HG02588 (cell line): ENCODE results near the gene SLAMF6.
"Not testable (repeated sequence)": the region's sequence is repeated elsewhere in the genome, so short reads cannot be mapped to it uniquely, and the experiment has no call there.

Experiments used
- ATAC-seq: cut with Tn5 transposase; IDR thresholded peaks from one replicate; pipeline ENCODE4 v1.9.1; 2021; ENCODE audit warnings: mild to moderate bottlenecking, moderate library complexity; ENCODE audit not compliant: unreplicated experiment

The SLAMF6 gene

GRCh38 chr1:160515908-160516307 lies 7.1 kb downstream of the SLAMF6 start:
- ATAC-seq = not testable (repeated sequence)

GRCh38 chr1:160504651-160505050 lies 18.4 kb downstream of the SLAMF6 start:
- ATAC-seq = no peak

- no peak for ATAC-seq
Observed at GRCh38 chr1:160503087-160503486, 20.0 kb downstream of the SLAMF6 start.

- ATAC-seq = no peak
Observed at GRCh38 chr1:160500321-160500990, 22.6 kb downstream of the SLAMF6 start.

GRCh38 chr1:160499631-160500030 lies 23.4 kb downstream of the SLAMF6 start:
- no peak for ATAC-seq

- not testable (repeated sequence) for ATAC-seq
Observed at GRCh38 chr1:160498301-160499065, 24.6 kb downstream of the SLAMF6 start.

GRCh38 chr1:160496334-160496733 lies 26.7 kb downstream of the SLAMF6 start:
- no peak for ATAC-seq

- ATAC-seq = no peak
Observed at GRCh38 chr1:160494620-160495019, 28.4 kb downstream of the SLAMF6 start.

GRCh38 chr1:160492617-160493016 lies 30.4 kb downstream of the SLAMF6 start:
- no peak for ATAC-seq

GRCh38 chr1:160491981-160492380 lies 31.1 kb downstream of the SLAMF6 start:
- no peak for ATAC-seq

- ATAC-seq = no peak
Observed at GRCh38 chr1:160491017-160491416, 32.0 kb downstream of the SLAMF6 start.

GRCh38 chr1:160489513-160490261 lies 33.4 kb downstream of the SLAMF6 start:
- no peak for ATAC-seq

GRCh38 chr1:160488347-160489058 lies 34.6 kb downstream of the SLAMF6 start:
- ATAC-seq = no peak

- ATAC-seq = no peak
Observed at GRCh38 chr1:160486453-160486852, 36.6 kb downstream of the SLAMF6 start.

- no peak for ATAC-seq
Observed at GRCh38 chr1:160483505-160484185, 39.4 kb downstream of the SLAMF6 start.

- no peak for ATAC-seq
Observed at GRCh38 chr1:160481979-160482596, 41.0 kb downstream of the SLAMF6 start.

GRCh38 chr1:160480781-160481180 lies 42.3 kb downstream of the SLAMF6 start:
- ATAC-seq = not testable (repeated sequence)

GRCh38 chr1:160479091-160479490 lies 44.0 kb downstream of the SLAMF6 start:
- not testable (repeated sequence) for ATAC-seq

- no peak for ATAC-seq
Observed at GRCh38 chr1:160474392-160475242, 48.4 kb downstream of the SLAMF6 start.
